A549 treated with GW870086 at 1 μM for 4 hours (cell line): ENCODE measurements around the gene ALOX5AP. TPM values are rescaled to one million over a fixed set of nuclear protein-coding genes. Genes with fewer than 3 reads are reported as not detected.

ENCODE experiments used
- total RNA-seq: library from RNA; stranded (reverse); fragments of 200-300 nt; extraction: Qiagen RNA extraction; gene quantifications from 5 replicates; pipeline ENCODE4 v1.2.3, GENCODE V29; 2022; ENCODE audit warnings: low read depth

The ALOX5AP gene
- total RNA-seq: 4.8 to 9.4 TPM (median 7.1 TPM) in 5 replicates

GRCh38 chr13:30735025-30735871, at the start of gene ALOX5AP:
Gene ALOX5AP (plus strand): TSS chr13:30735543. CDS start chr13:30735606, 63 bp downstream.

Other genes starting within 250 kb of the ALOX5AP start
- gene USPL1, start 117.6 kb upstream of the ALOX5AP start, total RNA-seq: 11.0 to 17.3 TPM (median 16.3 TPM) in 5 replicates
- 0.14 to 0.26 TPM (median 0.24 TPM) in 4 of 5 replicates, not detected in the other for gene MEDAG, start 170.7 kb downstream of the ALOX5AP start, total RNA-seq
- gene TEX26, start 197.1 kb downstream of the ALOX5AP start, total RNA-seq: not detected in 5 replicates